Measurements from ENCODE around the gene ARAP1.

The ARAP1 gene

GRCh38 chr11:72776844-72777754 is 24.9 kb upstream of the ARAP1 start:
- H3K27ac ChIP-seq: no peak overlapping the region
- peak; percentile 27 for DNase-seq

GRCh38 chr11:72776117-72776843 is 24.1 kb upstream of the ARAP1 start:
- peaks cover 5% of the 10 kb centered on the region; the same call in 1 of the 2 replicates for H3K36me3 ChIP-seq
- H3K4me3 ChIP-seq (ENCODE audit: low read depth, low read length): no peak overlapping the region
- TF ChIP-seq CTCF (IDR thresholded peaks at IDR 0.05; ENCODE audit: low read depth, low read length): no peak
- no peaks in the 10 kb centered on the region for H3K27me3 ChIP-seq (ENCODE audit: insufficient read depth, low read depth, severe bottlenecking)
- DNase-seq: no peak
- no peaks in the 10 kb centered on the region for H3K9me3 ChIP-seq (ENCODE audit: severe bottlenecking)
- no peak overlapping the region for H3K27ac ChIP-seq

More at GRCh38 chr11:72776844-72777754, 24.9 kb upstream of the ARAP1 start:
- Histone ChIP-seq H3K36me3 (peaks cover 5% of the 10 kb centered on the region; the same call in 1 of the 2 replicates), H3K27me3 (ENCODE audit: insufficient read depth, low read depth, severe bottlenecking) (no peaks in the 10 kb centered on the region), H3K4me3 (ENCODE audit: low read depth, low read length) (no peak overlapping the region), H3K9me3 (ENCODE audit: severe bottlenecking) (no peaks in the 10 kb centered on the region)
- no peak for TF ChIP-seq CTCF (IDR thresholded peaks at IDR 0.05; ENCODE audit: low read depth, low read length)

- H3K4me3 ChIP-seq (ENCODE audit: low read depth, low read length): no peak overlapping the region
- no peak for DNase-seq
- no peak for TF ChIP-seq CTCF (IDR thresholded peaks at IDR 0.05; ENCODE audit: low read depth, low read length)
- no peaks in the 10 kb centered on the region for H3K9me3 ChIP-seq (ENCODE audit: severe bottlenecking)
- H3K27ac ChIP-seq: no peak overlapping the region
- H3K36me3 ChIP-seq: peaks cover 5% of the 10 kb centered on the region; the same call in 1 of the 2 replicates
- no peaks in the 10 kb centered on the region for H3K27me3 ChIP-seq (ENCODE audit: insufficient read depth, low read depth, severe bottlenecking)
Measured at GRCh38 chr11:72775288-72776110, 23.3 kb upstream of the ARAP1 start.

GRCh38 chr11:72774499-72774898 is 22.3 kb upstream of the ARAP1 start:
- TF ChIP-seq CTCF (IDR thresholded peaks at IDR 0.05; ENCODE audit: low read depth, low read length): 0 out of 2 replicates have a peak, but pooled peaks have one; percentile 5
- Histone ChIP-seq H3K9me3 (ENCODE audit: severe bottlenecking) (no peaks in the 10 kb centered on the region), H3K36me3 (peaks cover 5% of the 10 kb centered on the region; the same call in 1 of the 2 replicates), H3K27ac (no peak overlapping the region), H3K27me3 (ENCODE audit: insufficient read depth, low read depth, severe bottlenecking) (no peaks in the 10 kb centered on the region), H3K4me3 (ENCODE audit: low read depth, low read length) (no peak overlapping the region)
- no peak for DNase-seq

GRCh38 chr11:72773696-72774095 is 21.5 kb upstream of the ARAP1 start:
- no peaks in the 10 kb centered on the region for H3K9me3 ChIP-seq (ENCODE audit: severe bottlenecking)
- peaks cover 5% of the 10 kb centered on the region; the same call in 1 of the 2 replicates for H3K36me3 ChIP-seq
- no peak for DNase-seq
- H3K27me3 ChIP-seq (ENCODE audit: insufficient read depth, low read depth, severe bottlenecking): no peaks in the 10 kb centered on the region
- no peak for TF ChIP-seq CTCF (IDR thresholded peaks at IDR 0.05; ENCODE audit: low read depth, low read length)
- no peak overlapping the region for H3K27ac ChIP-seq
- no peak overlapping the region for H3K4me3 ChIP-seq (ENCODE audit: low read depth, low read length)

All from WERI-Rb-1 (cell line).